ENCODE data around the gene MLN. TPM values are rescaled to one million over a fixed set of nuclear protein-coding genes. Genes with fewer than 3 reads are reported as not detected.

The MLN gene
- total RNA-seq, 1 experiment from 2014 or later = not detected

DNA sequence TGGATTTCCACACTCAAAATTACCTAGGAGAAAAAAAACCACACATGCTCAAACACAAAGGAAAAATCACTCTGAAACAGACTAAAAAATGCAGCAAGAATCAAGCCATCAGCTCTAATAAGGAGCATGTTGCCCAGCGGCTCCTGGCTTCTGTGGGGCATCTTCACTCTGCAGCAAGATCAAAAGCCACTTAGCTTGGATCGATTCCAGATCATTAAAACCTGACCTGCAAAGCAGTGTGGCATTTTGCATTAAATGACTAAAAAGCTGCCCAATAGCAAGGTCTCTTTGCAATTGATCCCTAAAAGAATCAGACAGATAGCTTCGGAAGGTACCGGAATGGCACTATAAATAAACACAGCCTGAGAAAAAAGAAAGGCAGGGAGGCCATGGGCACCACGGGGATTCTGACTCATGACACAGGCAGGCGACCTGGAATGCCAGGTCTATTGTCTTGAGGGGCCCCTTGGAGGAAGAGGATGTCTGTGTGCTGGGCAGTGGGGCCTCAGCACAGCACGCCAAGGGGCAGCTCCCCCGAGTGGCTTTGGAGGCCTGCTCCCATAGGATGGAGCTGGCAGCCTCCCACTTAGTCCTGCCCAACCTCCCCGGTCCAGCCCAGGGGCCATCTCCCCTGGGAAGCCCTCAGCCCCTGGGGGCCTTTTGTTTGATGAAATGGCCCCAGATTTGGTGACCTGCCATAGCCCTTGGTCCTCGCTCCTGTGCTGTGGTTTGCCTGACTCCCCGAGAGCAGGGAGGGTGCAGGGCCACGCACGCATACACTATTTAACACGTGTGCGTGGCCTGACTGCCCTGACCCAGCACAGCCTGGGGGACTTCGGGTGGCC, 22.4 kb downstream of the MLN start:
- peak; percentile 48 for DNase-seq (ENCODE audit: low read depth, low spot score)
- peak overlapping the region; percentile 75 for H3K4me2 ChIP-seq (ENCODE audit: low read length)

More for the DNA sequence above, 22.4 kb downstream of the MLN start:
- ATAC-seq = peak; percentile 94
- Histone ChIP-seq H3K4me1 (ENCODE audit: control insufficient read depth in 1 of 2, insufficient read depth in 2 of 2, low read length in 2 of 2) (peaks cover 28 to 41% of the 10 kb centered on the region in 2 experiments), H3K36me3 (ENCODE audit: control insufficient read depth in 1 of 2, insufficient read depth in 2 of 2, low read length in 2 of 2) (peaks cover 31 to 54% of the 10 kb centered on the region in 2 experiments; a peak in 3 of 4 replicates), H3K9me3 (ENCODE audit: control insufficient read depth in 1 of 2, insufficient read depth in 1 of 2, low read depth in 1 of 2, low read length in 2 of 2) (no peaks in the 10 kb centered on the region), H3K27ac (ENCODE audit: low read depth, low read length) (peak overlapping the region; percentile 81), H2AFZ (ENCODE audit: low read depth, low read length, poor library complexity, severe bottlenecking) (no peak overlapping the region), H3K4me3 (replicated peaks in 1 of 2; ENCODE audit: low read depth in 1 of 2, low read length in 2 of 2) (peak overlapping the region; percentile 11 to 36; a peak in 2 of 4 replicates), H3K9me2 (ENCODE audit: insufficient read depth) (no peaks in the 10 kb centered on the region), H3K79me2 (ENCODE audit: insufficient read depth, low read length) (peaks cover 8% of the 10 kb centered on the region; the same call in 1 of the 2 replicates), H3K9ac (ENCODE audit: low read length) (peak overlapping the region; percentile 50), H4K20me1 (ENCODE audit: insufficient read depth) (no peaks in the 10 kb centered on the region), H3K27me3 (ENCODE audit: insufficient read depth, low read length) (no peaks in the 10 kb centered on the region)
- peak; percentile 78 for TF ChIP-seq JUND (IDR thresholded peaks at IDR 0.05)
- TF ChIP-seq, protein P1, sequence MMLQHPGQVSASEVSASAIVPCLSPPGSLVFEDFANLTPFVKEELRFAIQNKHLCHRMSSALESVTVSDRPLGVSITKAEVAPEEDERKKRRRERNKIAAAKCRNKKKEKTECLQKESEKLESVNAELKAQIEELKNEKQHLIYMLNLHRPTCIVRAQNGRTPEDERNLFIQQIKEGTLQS (IDR thresholded peaks at IDR 0.05) = no peak
- TF ChIP-seq SRF (IDR thresholded peaks at IDR 0.05; ENCODE audit: low read depth) = no peak
- TF ChIP-seq TCF7L2 (IDR thresholded peaks at IDR 0.05; ENCODE audit: borderline replicate concordance, extremely low read depth, insufficient read depth, insufficient read length) = peak; percentile 60
- TF ChIP-seq, protein P2, sequence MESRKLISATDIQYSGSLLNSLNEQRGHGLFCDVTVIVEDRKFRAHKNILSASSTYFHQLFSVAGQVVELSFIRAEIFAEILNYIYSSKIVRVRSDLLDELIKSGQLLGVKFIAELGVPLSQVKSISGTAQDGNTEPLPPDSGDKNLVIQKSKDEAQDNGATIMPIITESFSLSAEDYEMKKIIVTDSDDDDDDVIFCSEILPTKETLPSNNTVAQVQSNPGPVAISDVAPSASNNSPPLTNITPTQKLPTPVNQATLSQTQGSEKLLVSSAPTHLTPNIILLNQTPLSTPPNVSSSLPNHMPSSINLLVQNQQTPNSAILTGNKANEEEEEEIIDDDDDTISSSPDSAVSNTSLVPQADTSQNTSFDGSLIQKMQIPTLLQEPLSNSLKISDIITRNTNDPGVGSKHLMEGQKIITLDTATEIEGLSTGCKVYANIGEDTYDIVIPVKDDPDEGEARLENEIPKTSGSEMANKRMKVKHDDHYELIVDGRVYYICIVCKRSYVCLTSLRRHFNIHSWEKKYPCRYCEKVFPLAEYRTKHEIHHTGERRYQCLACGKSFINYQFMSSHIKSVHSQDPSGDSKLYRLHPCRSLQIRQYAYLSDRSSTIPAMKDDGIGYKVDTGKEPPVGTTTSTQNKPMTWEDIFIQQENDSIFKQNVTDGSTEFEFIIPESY (IDR thresholded peaks at IDR 0.05; ENCODE audit: extremely low read depth, insufficient replicate concordance, low read length) = no peak
- TF ChIP-seq, protein P3, sequence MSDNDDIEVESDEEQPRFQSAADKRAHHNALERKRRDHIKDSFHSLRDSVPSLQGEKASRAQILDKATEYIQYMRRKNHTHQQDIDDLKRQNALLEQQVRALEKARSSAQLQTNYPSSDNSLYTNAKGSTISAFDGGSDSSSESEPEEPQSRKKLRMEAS (IDR thresholded peaks at IDR 0.05) = peak; percentile 63; the same call in 1 of the 2 replicates
- no peak for TF ChIP-seq EZH2 (IDR thresholded peaks at IDR 0.05)
- peak; percentile 82 for TF ChIP-seq FOSL1 (IDR thresholded peaks at IDR 0.05; ENCODE audit: low read depth)
- TF ChIP-seq SP1 (IDR thresholded peaks at IDR 0.05; ENCODE audit: low read depth) = peak; percentile 73
- TF ChIP-seq POLR2AphosphoS5 (IDR thresholded peaks at IDR 0.05; ENCODE audit: low read depth, low read length) = peak; percentile 48; the same call in 1 of the 2 replicates
- peak; percentile 7 for TF ChIP-seq YY1 (IDR thresholded peaks at IDR 0.05; ENCODE audit: extremely low read depth, insufficient replicate concordance, low read depth, low read length)
- RAD21 ChIA-PET (ENCODE audit: low non-redundant PET in 1 of 2, low total read pairs in 2 of 2, uncharacterized antibody in 2 of 2, unreplicated experiment in 2 of 2) = no interaction called here
- POLR2A ChIA-PET = no interaction called here
- intact Hi-C loops (cut with micrococcal nuclease) = no loop called here
- BruUV-seq (replicated peaks) = no TSS peak
- CTCF ChIA-PET = interaction anchor here (0.8 to 1.4 kb wide), 2 partner anchors 10 kb away, joined by 3 to 4 read pairs; no protein-coding TSS in a partner anchor
